Activated B cell treated with CpG ODN at 0.5 μM for 24 hours (primary cell): Measurements from ENCODE around the gene ZFAND2B. TPM values are rescaled to one million over a fixed set of nuclear protein-coding genes. Genes with fewer than 3 reads are reported as not detected.

Experiments
- ATAC-seq: fragments of 200-7000 bp; cut with Tn5 transposase; one replicate; pipeline ENCODE4 v1.10.0; 2021; ENCODE audit warnings: low read depth, mild to moderate bottlenecking, moderate library complexity
- CTCF ChIA-PET: fragments of 350-600 bp; sonication (Branson Sonifier 250); formaldehyde crosslinking; loops from one replicate; lab custom pipeline; 2021; ENCODE audit warnings: antibody characterized with exemption; lab: Charles Lee
- POLR2A ChIA-PET: fragments of 350-600 bp; sonication (Branson Sonifier 250); formaldehyde crosslinking; loops from one replicate; lab custom pipeline; 2021; ENCODE audit warnings: antibody characterized with exemption; lab: Charles Lee
- DNase-seq: peaks from one replicate; pipeline ENCODE4 v3.0.0; 2022
- H3K27ac Mint-ChIP-seq: one replicate; pipeline ENCODE4 v1.8.0; 2020; ENCODE audit warnings: mixed read lengths
- H3K27me3 Mint-ChIP-seq: one replicate; pipeline ENCODE4 v1.8.0; 2021; ENCODE audit warnings: mixed read lengths
- H3K36me3 Mint-ChIP-seq: one replicate; pipeline ENCODE4 v1.8.0; 2021; ENCODE audit warnings: low read depth, mixed read lengths
- H3K4me1 Mint-ChIP-seq: one replicate; pipeline ENCODE4 v1.8.0; 2021; ENCODE audit warnings: mixed read lengths
- H3K4me3 Mint-ChIP-seq: one replicate; pipeline ENCODE4 v1.8.0; 2020; ENCODE audit warnings: mild to moderate bottlenecking, mixed read lengths
- H3K9me3 Mint-ChIP-seq: one replicate; pipeline ENCODE4 v1.8.0; 2020; ENCODE audit warnings: mixed read lengths
- CTCF ChIP-seq: fragments of 200-600 bp; IDR thresholded peaks from one replicate; pipeline ENCODE4 v1.8.0; 2022; ENCODE audit warnings: antibody characterized with exemption, mild to moderate bottlenecking
- intact Hi-C: fragments of 100-400 bp; cut with micrococcal nuclease; formaldehyde crosslinking; loops from one replicate; pipeline ENCODE4 v1.15.1; 2024
- total RNA-seq: library from RNA; stranded (reverse); gene quantifications from 2 replicates; pipeline ENCODE4 v1.2.3, GENCODE V29; 2022

ZFAND2B gene
- total RNA-seq, 1 donor from 2014 or later = 47.2 TPM

GRCh38 chr2:219249203-219249980, 42.8 kb downstream of the ZFAND2B start:
- no peaks in the 10 kb centered on the region for H3K27me3 Mint-ChIP-seq
- peaks cover 55% of the 10 kb centered on the region for H3K36me3 Mint-ChIP-seq
- peak overlapping the region; percentile 82 for H3K4me3 Mint-ChIP-seq
- DNase-seq (peak; percentile 45), ATAC-seq (peak; percentile 29)
- TF ChIP-seq CTCF = no peak
- no peaks in the 10 kb centered on the region for H3K9me3 Mint-ChIP-seq
- POLR2A ChIA-PET = interaction anchor here (0.6 to 12.0 kb wide), 22 partner anchors 8 to 370 kb away, joined by 3 to 287 read pairs (median 4); partner anchors contain the start of genes ABCB6, ANKZF1, ATG9A and CNPPD1
- CTCF ChIA-PET = interaction anchor here (1.1 to 5.2 kb wide), 5 partner anchors 18 to 90 kb away, joined by 3 to 35 read pairs (median 4); partner anchors contain the start of genes ANKZF1, ATG9A and DNAJB2
- H3K27ac Mint-ChIP-seq = peak overlapping the region; percentile 98
- intact Hi-C loops = loop anchor here (1.0 kb wide), 2 partner anchors 20 to 30 kb away; partner anchors contain the start of genes ANKZF1, ATG9A and DNAJB2
- H3K4me1 Mint-ChIP-seq = peaks cover 76% of the 10 kb centered on the region

- H3K4me1 Mint-ChIP-seq = peaks cover 77% of the 10 kb centered on the region
- peak overlapping the region; percentile 82 for H3K4me3 Mint-ChIP-seq
- H3K27me3 Mint-ChIP-seq = no peaks in the 10 kb centered on the region
- intact Hi-C loops = loop anchor here (5.0 kb wide), 1 partner anchor 292 kb away; the partner anchor contains the start of genes CHPF and TMEM198
- peak overlapping the region; percentile 98 for H3K27ac Mint-ChIP-seq
- TF ChIP-seq CTCF = no peak
- POLR2A ChIA-PET = interaction anchor here (0.6 to 12.0 kb wide), 17 partner anchors 11 to 371 kb away, joined by 3 to 287 read pairs (median 8); partner anchors contain the start of genes ABCB6, ANKZF1, ATG9A and CNPPD1
- ATAC-seq = no peak
- CTCF ChIA-PET = interaction anchor here (1.1 to 5.2 kb wide), 4 partner anchors 18 to 44 kb away, joined by 3 to 35 read pairs (median 18); partner anchors contain the start of genes ANKZF1, ATG9A and DNAJB2
- H3K9me3 Mint-ChIP-seq = no peaks in the 10 kb centered on the region
- no peak for DNase-seq
- H3K36me3 Mint-ChIP-seq = peaks cover 55% of the 10 kb centered on the region
These were observed 43.6 kb downstream of the ZFAND2B start for GRCh38 chr2:219250049-219250781.

- intact Hi-C loops = loop anchor here (5.0 kb wide), 1 partner anchor 291 kb away; the partner anchor contains the start of genes CHPF and TMEM198
- H3K27me3 Mint-ChIP-seq = no peaks in the 10 kb centered on the region
- H3K4me1 Mint-ChIP-seq = peaks cover 76% of the 10 kb centered on the region
- peaks cover 53% of the 10 kb centered on the region for H3K36me3 Mint-ChIP-seq
- DNase-seq (no peak), ATAC-seq (no peak)
- no peak for TF ChIP-seq CTCF
- no peaks in the 10 kb centered on the region for H3K9me3 Mint-ChIP-seq
- peak overlapping the region; percentile 98 for H3K27ac Mint-ChIP-seq
- ChIA-PET POLR2A (interaction anchor here (0.6 to 12.0 kb wide), 9 partner anchors 10 to 359 kb away, joined by 3 to 287 read pairs (median 61); partner anchors contain the start of genes ABCB6, ANKZF1, ATG9A and CNPPD1), CTCF (interaction anchor here (1.2 to 5.2 kb wide), 3 partner anchors 27 to 80 kb away, joined by 3 to 35 read pairs (median 34); partner anchors contain the start of gene DNAJB2)
- H3K4me3 Mint-ChIP-seq = peak overlapping the region; percentile 82
These were observed 45.1 kb downstream of the ZFAND2B start for GRCh38 chr2:219251656-219252055.

- ATAC-seq (no peak), DNase-seq (no peak)
- intact Hi-C loops = loop anchor here (5.0 kb wide), 1 partner anchor 290 kb away; the partner anchor contains the start of genes CHPF and TMEM198
- TF ChIP-seq CTCF = no peak
- peaks cover 72% of the 10 kb centered on the region for H3K4me1 Mint-ChIP-seq
- H3K36me3 Mint-ChIP-seq = peaks cover 53% of the 10 kb centered on the region
- CTCF ChIA-PET = interaction anchor here (1.2 to 5.2 kb wide), 4 partner anchors 26 to 80 kb away, joined by 3 to 42 read pairs (median 34); partner anchors contain the start of gene DNAJB2
- peak overlapping the region; percentile 98 for H3K27ac Mint-ChIP-seq
- POLR2A ChIA-PET = interaction anchor here (0.6 to 12.0 kb wide), 15 partner anchors 10 to 961 kb away, joined by 3 to 287 read pairs (median 8); partner anchors contain the start of genes ABCB6, ANKZF1, ATG9A and CNPPD1
- H3K27me3 Mint-ChIP-seq = no peaks in the 10 kb centered on the region
- H3K9me3 Mint-ChIP-seq = no peaks in the 10 kb centered on the region
- H3K4me3 Mint-ChIP-seq = peak overlapping the region; percentile 82
These were observed 45.5 kb downstream of the ZFAND2B start for GRCh38 chr2:219252084-219252483.
